ENCODE measurements around the gene PNPLA1.

PNPLA1 gene

DNA sequence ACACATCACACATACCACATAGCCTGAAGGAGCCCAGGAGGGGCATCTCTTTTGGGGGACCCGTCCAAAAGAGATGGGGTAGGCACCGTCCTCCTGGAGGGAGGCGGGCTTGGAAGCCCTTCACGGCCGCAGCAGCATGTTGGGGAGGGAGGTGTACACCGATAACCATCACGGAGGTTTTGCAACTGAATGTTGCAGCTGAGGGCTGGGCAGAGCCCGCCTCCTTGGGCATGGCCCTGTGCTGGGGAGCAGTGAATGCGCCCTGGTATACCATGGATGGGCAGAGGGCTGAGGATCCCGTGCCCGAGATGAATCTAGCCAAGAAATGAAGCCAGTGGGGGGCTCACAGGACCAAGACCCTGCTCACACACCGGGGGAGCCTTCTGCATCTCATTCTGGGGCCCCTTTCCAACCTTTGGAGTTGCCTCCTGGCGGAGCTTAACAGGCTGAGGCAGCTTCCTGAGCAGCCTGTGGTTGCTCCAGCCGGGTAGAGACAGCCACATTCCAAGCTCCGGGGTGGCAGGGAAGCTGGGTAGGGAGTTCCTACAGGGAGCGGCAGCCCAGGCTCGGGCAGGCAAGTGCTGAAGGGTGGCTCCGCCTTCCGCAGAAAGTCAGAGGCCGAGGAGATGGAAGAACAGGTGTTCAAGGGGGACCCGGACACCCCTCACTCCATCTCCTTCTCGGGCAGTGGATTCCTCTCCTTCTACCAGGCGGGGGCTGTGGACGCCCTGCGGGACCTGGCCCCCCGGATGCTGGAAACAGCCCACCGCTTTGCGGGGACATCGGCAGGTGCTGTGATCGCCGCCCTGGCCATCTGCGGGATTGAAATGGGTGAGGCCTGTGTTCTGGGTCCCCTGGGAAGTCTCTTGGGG is at the start of gene PNPLA1:
Gene PNPLA1, plus strand, starts transcription at position 227 of the 872 bp plus-strand sequence. Its CDS starts 400 bp downstream, at position 627.
- TF ChIP-seq CSDC2 (CRISPR knock-in tag; IDR thresholded peaks at IDR 0.05) = no peak
- TF ChIP-seq ZNF8 (CRISPR knock-in tag; IDR thresholded peaks at IDR 0.05) = no peak
- TF ChIP-seq PPARA (CRISPR knock-in tag; IDR thresholded peaks at IDR 0.05; ENCODE audit: borderline replicate concordance) = no peak
- TF ChIP-seq, protein P1, sequence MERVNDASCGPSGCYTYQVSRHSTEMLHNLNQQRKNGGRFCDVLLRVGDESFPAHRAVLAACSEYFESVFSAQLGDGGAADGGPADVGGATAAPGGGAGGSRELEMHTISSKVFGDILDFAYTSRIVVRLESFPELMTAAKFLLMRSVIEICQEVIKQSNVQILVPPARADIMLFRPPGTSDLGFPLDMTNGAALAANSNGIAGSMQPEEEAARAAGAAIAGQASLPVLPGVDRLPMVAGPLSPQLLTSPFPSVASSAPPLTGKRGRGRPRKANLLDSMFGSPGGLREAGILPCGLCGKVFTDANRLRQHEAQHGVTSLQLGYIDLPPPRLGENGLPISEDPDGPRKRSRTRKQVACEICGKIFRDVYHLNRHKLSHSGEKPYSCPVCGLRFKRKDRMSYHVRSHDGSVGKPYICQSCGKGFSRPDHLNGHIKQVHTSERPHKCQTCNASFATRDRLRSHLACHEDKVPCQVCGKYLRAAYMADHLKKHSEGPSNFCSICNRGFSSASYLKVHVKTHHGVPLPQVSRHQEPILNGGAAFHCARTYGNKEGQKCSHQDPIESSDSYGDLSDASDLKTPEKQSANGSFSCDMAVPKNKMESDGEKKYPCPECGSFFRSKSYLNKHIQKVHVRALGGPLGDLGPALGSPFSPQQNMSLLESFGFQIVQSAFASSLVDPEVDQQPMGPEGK (CRISPR knock-in tag; IDR thresholded peaks at IDR 0.05; ENCODE audit: borderline replicate concordance) = no peak
- no peak for TF ChIP-seq ISL1 (CRISPR knock-in tag; IDR thresholded peaks at IDR 0.05)
- no peak for TF ChIP-seq SNAI2 (CRISPR knock-in tag; IDR thresholded peaks at IDR 0.05)
- TF ChIP-seq ESRRG (CRISPR knock-in tag; IDR thresholded peaks at IDR 0.05) = no peak
- TF ChIP-seq RARB (CRISPR knock-in tag; IDR thresholded peaks at IDR 0.05) = no peak
- no peak for TF ChIP-seq POU6F1 (CRISPR knock-in tag; IDR thresholded peaks at IDR 0.05; ENCODE audit: borderline replicate concordance, low read depth)
- TF ChIP-seq ZNF565 (CRISPR knock-in tag; conservative IDR thresholded peaks at IDR 0.05; ENCODE audit: low read depth) = no peak
- no peak for TF ChIP-seq ZNF70 (CRISPR knock-in tag; IDR thresholded peaks at IDR 0.05)
- TF ChIP-seq, protein P2, sequence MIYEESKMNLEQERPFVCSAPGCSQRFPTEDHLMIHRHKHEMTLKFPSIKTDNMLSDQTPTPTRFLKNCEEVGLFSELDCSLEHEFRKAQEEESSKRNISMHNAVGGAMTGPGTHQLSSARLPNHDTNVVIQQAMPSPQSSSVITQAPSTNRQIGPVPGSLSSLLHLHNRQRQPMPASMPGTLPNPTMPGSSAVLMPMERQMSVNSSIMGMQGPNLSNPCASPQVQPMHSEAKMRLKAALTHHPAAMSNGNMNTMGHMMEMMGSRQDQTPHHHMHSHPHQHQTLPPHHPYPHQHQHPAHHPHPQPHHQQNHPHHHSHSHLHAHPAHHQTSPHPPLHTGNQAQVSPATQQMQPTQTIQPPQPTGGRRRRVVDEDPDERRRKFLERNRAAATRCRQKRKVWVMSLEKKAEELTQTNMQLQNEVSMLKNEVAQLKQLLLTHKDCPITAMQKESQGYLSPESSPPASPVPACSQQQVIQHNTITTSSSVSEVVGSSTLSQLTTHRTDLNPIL (CRISPR knock-in tag; IDR thresholded peaks at IDR 0.05; ENCODE audit: low read depth) = no peak
- TF ChIP-seq TSHZ2 (CRISPR knock-in tag; IDR thresholded peaks at IDR 0.05) = no peak
- no peak for TF ChIP-seq TCF4 (CRISPR knock-in tag; IDR thresholded peaks at IDR 0.05; ENCODE audit: borderline replicate concordance)
- no peak for TF ChIP-seq ZC3H10 (CRISPR knock-in tag; IDR thresholded peaks at IDR 0.05)
- TF ChIP-seq GLIS3 (CRISPR knock-in tag; IDR thresholded peaks at IDR 0.05) = no peak
- TF ChIP-seq ZFP3 (CRISPR knock-in tag; IDR thresholded peaks at IDR 0.05) = no peak
- no peak for TF ChIP-seq BACH2 (CRISPR knock-in tag; IDR thresholded peaks at IDR 0.05; ENCODE audit: borderline replicate concordance)
- no peak for ATAC-seq

GRCh38 chr6:36220226-36220625 is 49.6 kb upstream of the PNPLA1 start:
- ATAC-seq = no peak
- no peak for TF ChIP-seq ZFP30 (CRISPR knock-in tag; IDR thresholded peaks at IDR 0.05)
- TF ChIP-seq RARB (CRISPR knock-in tag; IDR thresholded peaks at IDR 0.05) = no peak
- TF ChIP-seq, protein P1 (CRISPR knock-in tag; IDR thresholded peaks at IDR 0.05; ENCODE audit: borderline replicate concordance) = no peak
- TF ChIP-seq TCF4 (CRISPR knock-in tag; IDR thresholded peaks at IDR 0.05; ENCODE audit: borderline replicate concordance) = no peak
- no peak for TF ChIP-seq ZNF565 (CRISPR knock-in tag; conservative IDR thresholded peaks at IDR 0.05; ENCODE audit: low read depth)
- no peak for TF ChIP-seq ZNF70 (CRISPR knock-in tag; IDR thresholded peaks at IDR 0.05)
- TF ChIP-seq CSDC2 (CRISPR knock-in tag; IDR thresholded peaks at IDR 0.05) = no peak
- no peak for TF ChIP-seq SNAI2 (CRISPR knock-in tag; IDR thresholded peaks at IDR 0.05)
- no peak for TF ChIP-seq PPARA (CRISPR knock-in tag; IDR thresholded peaks at IDR 0.05; ENCODE audit: borderline replicate concordance)
- TF ChIP-seq OSR1 (CRISPR knock-in tag; IDR thresholded peaks at IDR 0.05) = no peak
- TF ChIP-seq ESRRG (CRISPR knock-in tag; IDR thresholded peaks at IDR 0.05) = no peak
- no peak for TF ChIP-seq ZFP3 (CRISPR knock-in tag; IDR thresholded peaks at IDR 0.05)
- TF ChIP-seq CSRNP3 (CRISPR knock-in tag; IDR thresholded peaks at IDR 0.05) = no peak
- no peak for TF ChIP-seq TSHZ2 (CRISPR knock-in tag; IDR thresholded peaks at IDR 0.05)
- no peak for TF ChIP-seq GLIS3 (CRISPR knock-in tag; IDR thresholded peaks at IDR 0.05)
- TF ChIP-seq POU6F1 (CRISPR knock-in tag; IDR thresholded peaks at IDR 0.05; ENCODE audit: borderline replicate concordance, low read depth) = no peak
